Mammary epithelial cell (primary cell): ENCODE data around the gene RARB.

Source experiments
- EZH2 ChIP-seq: IDR thresholded peaks from 2 replicates; pipeline ENCODE4 v1.6.1; 2012; ENCODE audit warnings: low read length, inconsistent platforms, borderline replicate concordance
- TF ChIP-seq, protein P1 (sequence below), 2 donors: IDR thresholded peaks in 1 of 2; conservative IDR thresholded peaks in 1 of 2; 2 replicates each; pipeline ENCODE4 v1.5.1; 2011 to 2012; ENCODE audit warnings: inconsistent platforms in 2 of 2, low read length in 2 of 2, mild to moderate bottlenecking in 2 of 2, control low read depth in 1 of 2, low read depth in 1 of 2; ENCODE audit not compliant: insufficient read depth in 1 of 2; ENCODE audit errors: extremely low read depth in 1 of 2

GRCh38 chr3:25429361-25430286, 1.6 kb downstream of the RARB start:
- TF ChIP-seq, protein P1, sequence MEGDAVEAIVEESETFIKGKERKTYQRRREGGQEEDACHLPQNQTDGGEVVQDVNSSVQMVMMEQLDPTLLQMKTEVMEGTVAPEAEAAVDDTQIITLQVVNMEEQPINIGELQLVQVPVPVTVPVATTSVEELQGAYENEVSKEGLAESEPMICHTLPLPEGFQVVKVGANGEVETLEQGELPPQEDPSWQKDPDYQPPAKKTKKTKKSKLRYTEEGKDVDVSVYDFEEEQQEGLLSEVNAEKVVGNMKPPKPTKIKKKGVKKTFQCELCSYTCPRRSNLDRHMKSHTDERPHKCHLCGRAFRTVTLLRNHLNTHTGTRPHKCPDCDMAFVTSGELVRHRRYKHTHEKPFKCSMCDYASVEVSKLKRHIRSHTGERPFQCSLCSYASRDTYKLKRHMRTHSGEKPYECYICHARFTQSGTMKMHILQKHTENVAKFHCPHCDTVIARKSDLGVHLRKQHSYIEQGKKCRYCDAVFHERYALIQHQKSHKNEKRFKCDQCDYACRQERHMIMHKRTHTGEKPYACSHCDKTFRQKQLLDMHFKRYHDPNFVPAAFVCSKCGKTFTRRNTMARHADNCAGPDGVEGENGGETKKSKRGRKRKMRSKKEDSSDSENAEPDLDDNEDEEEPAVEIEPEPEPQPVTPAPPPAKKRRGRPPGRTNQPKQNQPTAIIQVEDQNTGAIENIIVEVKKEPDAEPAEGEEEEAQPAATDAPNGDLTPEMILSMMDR (conservative IDR thresholded peaks at IDR 0.05 in 1 of 2, IDR thresholded peaks at IDR 0.05 in 1 of 2; ENCODE audit: extremely low read depth in 1 of 2, insufficient read depth in 1 of 2, low read depth in 1 of 2, low read length in 2 of 2), result no peak
- no peak for TF ChIP-seq EZH2
